Measurements from ENCODE around the gene PTPRM. TPM values are rescaled to one million over a fixed set of nuclear protein-coding genes. Genes with fewer than 3 reads are reported as not detected.

The PTPRM gene
- total RNA-seq, 4 donors from 2014 or later, result 21.4 to 41.8 (median 29.6) TPM

DNA sequence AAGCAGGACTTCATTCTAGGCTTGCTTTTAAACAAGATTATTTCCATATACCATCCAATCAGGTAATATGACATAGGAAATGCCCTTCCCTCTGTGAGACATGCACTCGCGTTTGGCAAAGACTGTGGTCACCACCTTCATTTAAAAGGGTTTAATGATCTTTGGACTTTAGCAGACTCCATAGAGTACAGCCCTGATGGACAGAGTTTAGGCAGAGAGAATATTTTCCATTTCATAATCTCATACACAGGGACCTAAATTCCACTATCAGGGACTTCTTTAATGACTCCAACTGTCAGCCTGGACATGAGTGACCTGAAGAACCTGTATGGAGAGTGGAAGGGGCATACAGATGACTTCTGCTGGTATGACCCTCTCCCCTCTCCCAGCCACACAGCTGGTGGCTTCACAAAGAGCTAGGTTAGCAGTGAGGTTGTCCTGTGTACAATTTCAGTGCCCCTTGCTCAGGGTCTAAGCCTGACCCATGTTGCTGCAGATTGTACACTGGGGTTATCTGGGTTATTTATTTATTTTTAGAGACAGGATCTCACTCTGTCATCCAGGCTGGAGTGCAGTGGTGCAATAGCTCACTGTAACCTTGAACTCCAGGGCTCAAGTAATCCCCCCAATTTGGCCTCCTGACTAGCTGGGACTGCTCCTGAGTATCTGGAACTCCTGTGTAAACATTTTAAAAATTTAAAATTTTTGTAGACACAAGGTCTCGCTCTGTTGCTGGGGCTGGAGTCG, 59.2 kb downstream of the PTPRM start:
- intact Hi-C loops (cut with DNase I; ENCODE audit: low total_unique reads), result no loop called here
- H3K4me3 ChIP-seq (ENCODE audit: low read depth, poor library complexity, severe bottlenecking), result no peak overlapping the region
- 82 to 88% methylated on average over 4 of the region's 4 CpGs for WGBS, 2 donors
- TF ChIP-seq POLR2A (IDR thresholded peaks at IDR 0.05), result no peak
- TF ChIP-seq, protein P1, sequence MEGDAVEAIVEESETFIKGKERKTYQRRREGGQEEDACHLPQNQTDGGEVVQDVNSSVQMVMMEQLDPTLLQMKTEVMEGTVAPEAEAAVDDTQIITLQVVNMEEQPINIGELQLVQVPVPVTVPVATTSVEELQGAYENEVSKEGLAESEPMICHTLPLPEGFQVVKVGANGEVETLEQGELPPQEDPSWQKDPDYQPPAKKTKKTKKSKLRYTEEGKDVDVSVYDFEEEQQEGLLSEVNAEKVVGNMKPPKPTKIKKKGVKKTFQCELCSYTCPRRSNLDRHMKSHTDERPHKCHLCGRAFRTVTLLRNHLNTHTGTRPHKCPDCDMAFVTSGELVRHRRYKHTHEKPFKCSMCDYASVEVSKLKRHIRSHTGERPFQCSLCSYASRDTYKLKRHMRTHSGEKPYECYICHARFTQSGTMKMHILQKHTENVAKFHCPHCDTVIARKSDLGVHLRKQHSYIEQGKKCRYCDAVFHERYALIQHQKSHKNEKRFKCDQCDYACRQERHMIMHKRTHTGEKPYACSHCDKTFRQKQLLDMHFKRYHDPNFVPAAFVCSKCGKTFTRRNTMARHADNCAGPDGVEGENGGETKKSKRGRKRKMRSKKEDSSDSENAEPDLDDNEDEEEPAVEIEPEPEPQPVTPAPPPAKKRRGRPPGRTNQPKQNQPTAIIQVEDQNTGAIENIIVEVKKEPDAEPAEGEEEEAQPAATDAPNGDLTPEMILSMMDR (IDR thresholded peaks at IDR 0.05), result no peak
- DNase-seq (ENCODE audit: low spot score in 2 of 2), result no peak

DNA sequence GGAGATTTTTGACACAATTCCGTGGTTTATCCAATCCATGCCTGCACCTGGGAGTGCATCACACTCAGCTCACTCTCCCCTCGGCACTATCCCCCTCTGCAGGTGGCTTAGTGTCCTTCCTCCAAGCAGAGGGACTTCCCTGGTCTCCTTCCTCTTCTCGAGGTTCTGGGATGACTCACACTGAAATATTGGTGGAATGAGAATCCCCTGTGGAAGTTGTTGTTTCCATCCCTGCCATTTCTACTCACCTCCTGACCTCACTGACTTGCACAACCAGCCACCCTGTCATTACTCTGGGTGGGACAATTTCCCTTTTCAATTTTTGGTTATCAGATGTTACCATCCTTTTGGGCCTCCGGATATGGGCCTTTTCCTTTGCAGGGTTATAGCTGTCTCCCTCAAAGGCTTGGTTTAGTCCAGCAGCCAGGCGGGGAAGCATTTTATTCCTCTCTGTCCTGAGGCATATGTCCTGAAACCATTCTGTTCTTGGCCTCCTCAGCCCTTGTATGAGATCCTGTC, 59.9 kb downstream of the PTPRM start:
- DNase-seq (ENCODE audit: low spot score in 2 of 2), result no peak
- intact Hi-C loops (cut with DNase I; ENCODE audit: low total_unique reads), result no loop called here
- WGBS, 2 donors, result 61 to 72% methylated on average over 5 of the region's 5 CpGs
- no peak for TF ChIP-seq POLR2A (IDR thresholded peaks at IDR 0.05)
- TF ChIP-seq, protein P1 (IDR thresholded peaks at IDR 0.05), result no peak
- H3K4me3 ChIP-seq (ENCODE audit: low read depth, poor library complexity, severe bottlenecking), result no peak overlapping the region

DNA sequence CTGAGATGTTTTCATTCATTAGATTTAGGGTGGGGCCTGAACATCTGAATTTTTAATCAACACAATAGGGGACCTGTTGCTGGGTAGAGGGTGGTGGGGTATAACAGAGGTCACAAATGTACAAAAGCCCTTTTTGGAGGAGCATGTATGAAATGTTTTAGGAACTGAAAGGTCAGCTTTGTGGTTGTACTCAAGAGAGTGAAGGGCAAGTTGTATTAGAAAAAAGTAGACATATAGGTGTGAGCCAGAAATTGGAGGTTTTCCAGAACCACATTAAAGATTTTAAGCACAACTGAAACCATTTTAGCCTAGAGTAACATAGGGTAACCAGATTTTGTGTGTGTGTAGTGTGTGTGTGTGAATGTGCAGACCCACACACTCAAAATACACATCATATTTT, 62.3 kb downstream of the PTPRM start:
- intact Hi-C loops (cut with DNase I; ENCODE audit: low total_unique reads), result no loop called here
- H3K4me3 ChIP-seq (ENCODE audit: low read depth, poor library complexity, severe bottlenecking), result no peak overlapping the region
- no peak for TF ChIP-seq POLR2A (IDR thresholded peaks at IDR 0.05)
- TF ChIP-seq, protein P1 (IDR thresholded peaks at IDR 0.05), result no peak
- DNase-seq (ENCODE audit: low spot score in 2 of 2), result no peak

DNA sequence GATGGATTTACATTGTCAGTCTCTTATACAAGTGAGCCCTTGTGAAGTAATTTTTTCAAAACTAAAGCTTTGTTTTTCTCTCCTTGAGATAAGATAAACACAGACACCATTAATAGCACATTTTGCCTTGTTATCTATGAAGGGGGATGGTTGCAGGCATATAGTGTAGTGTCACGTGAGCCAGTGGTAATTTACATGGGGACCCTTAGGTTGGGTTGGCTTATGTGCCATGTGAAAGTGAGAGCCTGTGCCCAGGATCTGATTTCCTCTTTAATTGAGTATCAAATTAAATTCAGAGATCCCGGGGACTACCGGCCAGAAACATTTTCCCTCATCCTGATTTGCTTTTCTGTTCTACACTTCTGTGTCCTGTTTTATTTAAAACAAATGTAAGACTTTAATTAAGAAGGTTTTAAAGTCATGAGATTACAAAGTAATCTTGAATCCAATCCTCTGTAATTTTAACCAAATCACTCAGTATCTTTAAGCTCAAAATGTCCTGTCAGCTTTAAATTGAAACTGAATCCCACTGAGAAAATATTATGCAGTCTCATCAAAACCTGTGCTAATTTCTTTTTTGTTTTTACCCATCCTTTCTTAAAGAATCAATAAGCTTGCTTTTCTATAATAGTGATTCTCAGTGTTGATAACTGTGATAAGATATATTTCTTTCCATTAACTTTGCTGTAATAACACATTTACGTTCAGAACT, 63.8 kb downstream of the PTPRM start:
- 83 to 88% methylated on average over 4 of the region's 4 CpGs for WGBS, 2 donors
- intact Hi-C loops (cut with DNase I; ENCODE audit: low total_unique reads), result no loop called here
- H3K4me3 ChIP-seq (ENCODE audit: low read depth, poor library complexity, severe bottlenecking), result no peak overlapping the region
- DNase-seq (ENCODE audit: low spot score in 2 of 2), result no peak
- TF ChIP-seq POLR2A (IDR thresholded peaks at IDR 0.05), result no peak
- TF ChIP-seq, protein P1 (IDR thresholded peaks at IDR 0.05), result no peak

DNA sequence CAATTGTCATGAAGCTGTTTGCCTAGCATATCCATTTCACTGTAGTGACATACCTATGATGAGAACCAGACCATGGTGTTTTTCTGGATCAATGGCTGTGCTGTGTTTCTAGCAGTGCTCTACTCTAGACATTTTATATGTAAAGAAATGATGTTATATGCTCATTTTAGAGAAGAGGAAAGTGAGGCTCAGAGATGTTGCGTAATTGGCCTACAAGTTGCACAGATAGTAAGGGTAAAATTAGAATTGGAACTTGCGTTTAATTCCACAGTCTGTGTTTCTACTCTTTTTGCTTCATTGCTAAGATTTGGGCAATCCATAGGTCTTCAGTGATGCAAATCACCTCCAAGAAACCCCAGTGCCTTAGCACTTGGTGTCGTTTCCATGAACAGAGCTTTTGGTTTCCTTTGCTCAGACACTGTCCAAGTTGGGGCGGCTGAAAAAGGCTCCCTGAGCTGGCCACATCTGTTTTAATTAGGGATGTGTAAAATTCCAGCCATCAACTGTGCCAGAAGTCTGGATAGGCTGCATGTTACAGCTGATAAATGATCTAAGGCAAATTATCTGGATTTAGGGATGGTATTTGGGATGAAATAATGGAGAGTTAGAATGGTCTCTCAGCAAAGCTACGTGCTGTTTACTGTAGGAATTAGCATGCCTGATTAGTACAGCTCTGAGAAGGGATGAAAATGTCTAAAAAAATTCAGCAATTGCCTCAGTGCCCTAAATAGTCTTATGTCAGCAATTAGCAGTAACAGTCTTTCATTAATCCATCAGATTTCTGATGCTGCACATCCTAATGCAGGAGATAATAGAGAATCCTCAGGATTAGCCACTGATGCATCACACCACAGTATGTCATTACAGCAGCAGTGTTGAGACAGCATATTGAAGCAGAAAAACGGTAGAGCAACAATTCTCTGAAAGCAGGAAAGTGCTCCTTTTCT, 65.3 kb downstream of the PTPRM start:
- no peak for DNase-seq (ENCODE audit: low spot score in 2 of 2)
- 76 to 77% methylated on average over 6 of the region's 6 CpGs for WGBS, 2 donors
- TF ChIP-seq POLR2A (IDR thresholded peaks at IDR 0.05), result no peak
- TF ChIP-seq, protein P1 (IDR thresholded peaks at IDR 0.05), result no peak
- no peak overlapping the region for H3K4me3 ChIP-seq (ENCODE audit: low read depth, poor library complexity, severe bottlenecking)
- intact Hi-C loops (cut with DNase I; ENCODE audit: low total_unique reads), result no loop called here

All from lower leg skin (tissue), 4 donors.